Endometrial microvascular endothelial cells (primary cell): ENCODE results near the gene UFM1. TPM values are rescaled to one million over a fixed set of nuclear protein-coding genes. Genes with fewer than 3 reads are reported as not detected.
"Not testable (repeated sequence)": the region's sequence is repeated elsewhere in the genome, so short reads cannot be mapped to it uniquely, and the experiment has no call there.

ENCODE experiments used
- in situ Hi-C: cut with HindIII; loops from 2 replicates; pipeline ENCODE4 v1.10.0; 2017; ENCODE audit warnings: low sequenced_read_pairs, low pct_unique_long_range_greater_than_20kb; ENCODE audit errors: inconsistent ontology term
- total RNA-seq: library from RNA; depleted of rRNA; stranded (reverse); fragments of >200 nt; gene quantifications from one replicate; pipeline ENCODE4 v1.2.3, GENCODE V29; 2015; ENCODE audit errors: inconsistent ontology term

UFM1 gene
- total RNA-seq = 55.0 TPM

GRCh38 chr13:38349390-38350113 lies at the start of gene UFM1:
TSS of gene UFM1 (plus strand) at chr13:38349851. CDS start at chr13:38349920, 69 bp downstream.
- in situ Hi-C loops = no loop called here

GRCh38 chr13:38301236-38301635 lies 48.4 kb upstream of the UFM1 start:
- in situ Hi-C loops = no loop called here

GRCh38 chr13:38303816-38304320 lies 45.8 kb upstream of the UFM1 start:
- in situ Hi-C loops = no loop called here

- in situ Hi-C loops = no loop called here
Observed at GRCh38 chr13:38308736-38309135, 40.9 kb upstream of the UFM1 start.

- in situ Hi-C loops = no loop called here
Observed at GRCh38 chr13:38309397-38309796, 40.3 kb upstream of the UFM1 start.

GRCh38 chr13:38311175-38311574 lies 38.5 kb upstream of the UFM1 start:
- in situ Hi-C loops = not testable (repeated sequence)

GRCh38 chr13:38316129-38316528 lies 33.5 kb upstream of the UFM1 start:
- in situ Hi-C loops = no loop called here

- in situ Hi-C loops = no loop called here
Observed at GRCh38 chr13:38321654-38322053, 28.0 kb upstream of the UFM1 start.

GRCh38 chr13:38325426-38325825 lies 24.2 kb upstream of the UFM1 start:
- in situ Hi-C loops = no loop called here

GRCh38 chr13:38328699-38329098 lies 21.0 kb upstream of the UFM1 start:
- in situ Hi-C loops = no loop called here

- in situ Hi-C loops = no loop called here
Observed at GRCh38 chr13:38334845-38335244, 14.8 kb upstream of the UFM1 start.

GRCh38 chr13:38338089-38338488 lies 11.6 kb upstream of the UFM1 start:
- in situ Hi-C loops = no loop called here

GRCh38 chr13:38340624-38341023 lies 9.0 kb upstream of the UFM1 start:
- in situ Hi-C loops = no loop called here

GRCh38 chr13:38341149-38341692 lies 8.4 kb upstream of the UFM1 start:
- in situ Hi-C loops = no loop called here

GRCh38 chr13:38346764-38347163 lies 2.9 kb upstream of the UFM1 start:
- in situ Hi-C loops = no loop called here

- in situ Hi-C loops = no loop called here
Observed at GRCh38 chr13:38348861-38349389, 726 bp upstream of the UFM1 start.

GRCh38 chr13:38350114-38350617 lies 515 bp downstream of the UFM1 start:
- in situ Hi-C loops = no loop called here

- in situ Hi-C loops = no loop called here
Observed at GRCh38 chr13:38355595-38356119, 6.0 kb downstream of the UFM1 start.

- in situ Hi-C loops = no loop called here
Observed at GRCh38 chr13:38358684-38359083, 9.0 kb downstream of the UFM1 start.
